Measurements from ENCODE around the gene USP35. TPM values are rescaled to one million over a fixed set of nuclear protein-coding genes. Genes with fewer than 3 reads are reported as not detected.

The USP35 gene
- total RNA-seq, 4 donors from 2014 or later, result 13.5 to 18.1 (median 14.3) TPM

GRCh38 chr11:78201096-78201818 lies 12.5 kb downstream of the USP35 start:
- Histone ChIP-seq H3K27ac (no peak overlapping the region), H3K4me3 (replicated peaks in 1 of 3) (no peak overlapping the region), H3K4me1 (no peaks in the 10 kb centered on the region), H3K27me3 (no peaks in the 10 kb centered on the region), H3K36me3 (peaks cover 3 to 12% of the 10 kb centered on the region in 2 donors), H3K9me3 (no peaks in the 10 kb centered on the region)
- WGBS, 2 donors, result 91 to 95% methylated on average over 9 of the region's 9 CpGs
- DNase-seq, result no peak
- TF ChIP-seq CTCF (IDR thresholded peaks at IDR 0.05) (no peak), POLR2A (IDR thresholded peaks at IDR 0.05) (no peak)
- intact Hi-C loops (cut with DNase I), result no loop called here

GRCh38 chr11:78202733-78203167 lies 14.0 kb downstream of the USP35 start:
- TF ChIP-seq CTCF (IDR thresholded peaks at IDR 0.05) (no peak), POLR2A (IDR thresholded peaks at IDR 0.05) (no peak)
- H3K27ac ChIP-seq, result no peak overlapping the region
- no peaks in the 10 kb centered on the region for H3K4me1 ChIP-seq
- H3K27me3 ChIP-seq, result no peaks in the 10 kb centered on the region
- H3K36me3 ChIP-seq, result peaks cover 3 to 19% of the 10 kb centered on the region in 2 donors
- no peaks in the 10 kb centered on the region for H3K9me3 ChIP-seq
- intact Hi-C loops (cut with DNase I), result no loop called here
- no peak for DNase-seq
- no peak overlapping the region for H3K4me3 ChIP-seq (replicated peaks in 1 of 3)
- 63 to 83% methylated on average over 3 of the region's 3 CpGs for WGBS, 2 donors

- intact Hi-C loops (cut with DNase I), result no loop called here
- Histone ChIP-seq H3K27ac (no peak overlapping the region), H3K4me1 (no peaks in the 10 kb centered on the region), H3K4me3 (replicated peaks in 1 of 3) (no peak overlapping the region), H3K27me3 (no peaks in the 10 kb centered on the region), H3K36me3 (peaks cover 3 to 19% of the 10 kb centered on the region in 2 donors), H3K9me3 (no peaks in the 10 kb centered on the region)
- TF ChIP-seq CTCF (IDR thresholded peaks at IDR 0.05) (no peak), POLR2A (IDR thresholded peaks at IDR 0.05) (no peak)
- DNase-seq, result no peak
- WGBS, 2 donors, result 86 to 87% methylated on average over 10 of the region's 10 CpGs
Observed at GRCh38 chr11:78203184-78203583, 14.5 kb downstream of the USP35 start.

- peaks cover 6 to 28% of the 10 kb centered on the region in 2 donors for H3K36me3 ChIP-seq
- no peak overlapping the region for H3K27ac ChIP-seq
- 96 to 97% methylated on average over 4 of the region's 4 CpGs for WGBS, 2 donors
- H3K4me3 ChIP-seq (replicated peaks in 1 of 3), result no peak overlapping the region
- H3K9me3 ChIP-seq, result no peaks in the 10 kb centered on the region
- TF ChIP-seq CTCF (IDR thresholded peaks at IDR 0.05), result no peak
- no peak for TF ChIP-seq POLR2A (IDR thresholded peaks at IDR 0.05)
- H3K27me3 ChIP-seq, result no peaks in the 10 kb centered on the region
- no peak for DNase-seq
- no peaks in the 10 kb centered on the region for H3K4me1 ChIP-seq
- intact Hi-C loops (cut with DNase I), result no loop called here
Observed at GRCh38 chr11:78205256-78205655, 16.5 kb downstream of the USP35 start.

GRCh38 chr11:78205691-78206090 lies 17.0 kb downstream of the USP35 start:
- WGBS, 2 donors, result 80 to 86% methylated on average over 7 of the region's 7 CpGs
- Histone ChIP-seq H3K4me3 (replicated peaks in 1 of 3) (no peak overlapping the region), H3K4me1 (no peaks in the 10 kb centered on the region), H3K9me3 (no peaks in the 10 kb centered on the region), H3K36me3 (peaks cover 10 to 27% of the 10 kb centered on the region in 2 donors), H3K27me3 (no peaks in the 10 kb centered on the region), H3K27ac (no peak overlapping the region)
- intact Hi-C loops (cut with DNase I), result no loop called here
- TF ChIP-seq CTCF (IDR thresholded peaks at IDR 0.05) (no peak), POLR2A (IDR thresholded peaks at IDR 0.05) (no peak)
- DNase-seq, result no peak
